Stimulated activated CD8-positive, alpha-beta memory T cell treated with anti-CD3 and anti-CD28 coated beads, Interleukin-7, amount 100 ng/mL, for 1 hour (primary cell): ENCODE measurements around the gene PANX1.

Experiments used
- DNase-seq, 2 donors: peaks; one replicate each; pipeline ENCODE4 v3.0.0-alpha.2; 2020; ENCODE audit warnings: low read depth in 2 of 2

The PANX1 gene

GRCh38 chr11:94129512-94130297 is 1.1 kb downstream of the PANX1 start:
- DNase-seq = no peak

- no peak for DNase-seq
Observed at GRCh38 chr11:94130298-94131046, 1.8 kb downstream of the PANX1 start.

GRCh38 chr11:94131047-94131717 is 2.5 kb downstream of the PANX1 start:
- no peak for DNase-seq

- DNase-seq = no peak
Observed at GRCh38 chr11:94131718-94132115, 3.1 kb downstream of the PANX1 start.

- no peak for DNase-seq
Observed at GRCh38 chr11:94132152-94132558, 3.5 kb downstream of the PANX1 start.

- DNase-seq = no peak
Observed at GRCh38 chr11:94132823-94133408, 4.3 kb downstream of the PANX1 start.

- no peak for DNase-seq
Observed at GRCh38 chr11:94133752-94134151, 5.1 kb downstream of the PANX1 start.

GRCh38 chr11:94134651-94135512 is 6.2 kb downstream of the PANX1 start:
- DNase-seq = no peak

GRCh38 chr11:94139416-94139815 is 10.8 kb downstream of the PANX1 start:
- DNase-seq = no peak

GRCh38 chr11:94140154-94140655 is 11.6 kb downstream of the PANX1 start:
- DNase-seq = no peak

- DNase-seq = no peak
Observed at GRCh38 chr11:94141511-94142307, 13.1 kb downstream of the PANX1 start.

- no peak for DNase-seq
Observed at GRCh38 chr11:94142308-94143281, 14.0 kb downstream of the PANX1 start.

- DNase-seq = no peak
Observed at GRCh38 chr11:94144216-94144615, 15.6 kb downstream of the PANX1 start.

- DNase-seq = no peak
Observed at GRCh38 chr11:94144664-94145063, 16.0 kb downstream of the PANX1 start.

GRCh38 chr11:94145431-94145830 is 16.8 kb downstream of the PANX1 start:
- no peak for DNase-seq

- DNase-seq = no peak
Observed at GRCh38 chr11:94145916-94146315, 17.3 kb downstream of the PANX1 start.

- DNase-seq = no peak
Observed at GRCh38 chr11:94147433-94147845, 18.8 kb downstream of the PANX1 start.

GRCh38 chr11:94148189-94148588 is 19.5 kb downstream of the PANX1 start:
- DNase-seq = no peak

GRCh38 chr11:94149431-94150017 is 20.9 kb downstream of the PANX1 start:
- no peak for DNase-seq
